ENCODE data around the gene FRMD3. TPM values are rescaled to one million over a fixed set of nuclear protein-coding genes. Genes with fewer than 3 reads are reported as not detected.

Gene FRMD3
- total RNA-seq, 2 experiments from 2014 or later = 0.27 to 1.1 TPM

DNA sequence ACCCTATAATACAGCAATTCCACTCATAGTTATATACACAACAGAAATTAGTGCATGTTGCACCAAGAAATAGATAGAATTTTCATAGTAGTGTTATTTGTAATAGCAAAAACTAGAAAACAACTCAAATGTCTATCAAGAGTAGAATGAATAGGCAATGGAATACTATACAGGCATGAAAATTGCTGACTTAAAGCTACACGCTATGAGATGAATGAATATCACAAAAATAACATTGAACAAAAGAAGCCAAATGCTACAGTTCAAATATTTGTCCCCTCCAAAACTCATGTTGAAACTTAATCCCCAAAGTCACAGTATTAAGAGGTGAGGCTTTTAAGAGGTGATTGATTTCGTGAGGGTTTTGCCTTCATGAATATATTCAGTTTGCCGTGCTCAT lies 215.1 kb downstream of the FRMD3 start:
- TF ChIP-seq, protein P1, sequence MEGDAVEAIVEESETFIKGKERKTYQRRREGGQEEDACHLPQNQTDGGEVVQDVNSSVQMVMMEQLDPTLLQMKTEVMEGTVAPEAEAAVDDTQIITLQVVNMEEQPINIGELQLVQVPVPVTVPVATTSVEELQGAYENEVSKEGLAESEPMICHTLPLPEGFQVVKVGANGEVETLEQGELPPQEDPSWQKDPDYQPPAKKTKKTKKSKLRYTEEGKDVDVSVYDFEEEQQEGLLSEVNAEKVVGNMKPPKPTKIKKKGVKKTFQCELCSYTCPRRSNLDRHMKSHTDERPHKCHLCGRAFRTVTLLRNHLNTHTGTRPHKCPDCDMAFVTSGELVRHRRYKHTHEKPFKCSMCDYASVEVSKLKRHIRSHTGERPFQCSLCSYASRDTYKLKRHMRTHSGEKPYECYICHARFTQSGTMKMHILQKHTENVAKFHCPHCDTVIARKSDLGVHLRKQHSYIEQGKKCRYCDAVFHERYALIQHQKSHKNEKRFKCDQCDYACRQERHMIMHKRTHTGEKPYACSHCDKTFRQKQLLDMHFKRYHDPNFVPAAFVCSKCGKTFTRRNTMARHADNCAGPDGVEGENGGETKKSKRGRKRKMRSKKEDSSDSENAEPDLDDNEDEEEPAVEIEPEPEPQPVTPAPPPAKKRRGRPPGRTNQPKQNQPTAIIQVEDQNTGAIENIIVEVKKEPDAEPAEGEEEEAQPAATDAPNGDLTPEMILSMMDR (IDR thresholded peaks at IDR 0.05) = no peak
- H3K4me1 Mint-ChIP-seq (ENCODE audit: low read depth) = no peaks in the 10 kb centered on the region
- H3K9me3 Mint-ChIP-seq = peaks cover 13% of the 10 kb centered on the region
- intact Hi-C loops (cut with micrococcal nuclease) = no loop called here
- H3K36me3 Mint-ChIP-seq (ENCODE audit: low read depth) = no peaks in the 10 kb centered on the region
- CTCF ChIA-PET = interaction anchor here (1.5 kb wide), 1 partner anchor 11 kb away, joined by 6 read pairs; no protein-coding TSS in a partner anchor
- POLR2A ChIA-PET = no interaction called here
- no peak overlapping the region for H3K4me3 Mint-ChIP-seq
- no peak for DNase-seq
- H3K27me3 Mint-ChIP-seq = no peaks in the 10 kb centered on the region
- no peak overlapping the region for H3K27ac Mint-ChIP-seq
- ATAC-seq = no peak

DNA sequence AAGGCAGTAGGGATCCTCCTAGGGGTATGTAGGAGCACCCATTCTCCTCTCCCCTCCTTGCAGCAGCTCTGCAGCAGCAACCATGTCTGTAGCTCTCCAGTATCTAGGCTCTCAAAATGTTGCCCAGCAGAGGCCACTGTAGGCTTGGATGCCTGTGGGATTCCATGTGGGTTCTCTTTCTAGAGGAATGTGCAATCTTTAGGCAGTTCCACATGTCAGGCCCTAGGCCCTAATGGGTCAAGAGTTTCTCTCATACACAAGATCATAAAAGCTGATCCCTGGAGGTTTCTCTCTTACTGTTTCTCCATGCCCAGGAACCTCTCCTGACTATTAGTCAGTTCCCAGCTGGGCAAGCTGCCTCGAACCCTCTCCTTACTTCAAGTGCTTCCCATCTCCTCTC lies 215.8 kb downstream of the FRMD3 start:
- H3K27me3 Mint-ChIP-seq = no peaks in the 10 kb centered on the region
- TF ChIP-seq, protein P1 (IDR thresholded peaks at IDR 0.05) = no peak
- no peak for DNase-seq
- no peak for ATAC-seq
- peaks cover 13% of the 10 kb centered on the region for H3K9me3 Mint-ChIP-seq
- intact Hi-C loops (cut with micrococcal nuclease) = no loop called here
- H3K4me3 Mint-ChIP-seq = no peak overlapping the region
- H3K36me3 Mint-ChIP-seq (ENCODE audit: low read depth) = no peaks in the 10 kb centered on the region
- no peak overlapping the region for H3K27ac Mint-ChIP-seq
- CTCF ChIA-PET = interaction anchor here (1.0 to 1.5 kb wide), 2 partner anchors 12 to 223 kb away, joined by 3 to 6 read pairs; no protein-coding TSS in a partner anchor
- H3K4me1 Mint-ChIP-seq (ENCODE audit: low read depth) = no peaks in the 10 kb centered on the region
- POLR2A ChIA-PET = no interaction called here

DNA sequence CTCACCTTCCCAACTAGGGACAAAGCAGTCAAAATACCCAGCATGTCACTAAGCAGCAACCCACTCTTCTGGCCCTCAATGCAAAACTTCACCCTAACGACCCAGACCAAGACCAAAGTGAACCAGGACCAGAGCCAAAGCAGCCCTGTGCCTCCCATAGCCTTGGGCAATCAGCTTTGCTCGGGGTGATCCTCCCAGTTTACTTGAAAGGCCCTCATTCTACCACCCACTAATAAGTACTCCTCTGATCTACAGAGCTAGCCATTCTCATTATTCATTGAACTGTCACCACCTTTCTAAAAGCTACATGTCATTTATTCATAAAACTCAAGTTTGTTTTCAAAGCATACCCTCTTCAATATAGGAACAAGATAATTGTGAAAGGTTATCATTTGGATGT lies 221.0 kb downstream of the FRMD3 start:
- Mint-ChIP-seq H3K4me3 (no peak overlapping the region), H3K4me1 (ENCODE audit: low read depth) (no peaks in the 10 kb centered on the region), H3K9me3 (peaks cover 13% of the 10 kb centered on the region), H3K27ac (no peak overlapping the region), H3K27me3 (no peaks in the 10 kb centered on the region), H3K36me3 (ENCODE audit: low read depth) (no peaks in the 10 kb centered on the region)
- ATAC-seq = no peak
- intact Hi-C loops (cut with micrococcal nuclease) = no loop called here
- CTCF ChIA-PET = no interaction called here
- POLR2A ChIA-PET = no interaction called here
- TF ChIP-seq, protein P1 (IDR thresholded peaks at IDR 0.05) = no peak
- no peak for DNase-seq

DNA sequence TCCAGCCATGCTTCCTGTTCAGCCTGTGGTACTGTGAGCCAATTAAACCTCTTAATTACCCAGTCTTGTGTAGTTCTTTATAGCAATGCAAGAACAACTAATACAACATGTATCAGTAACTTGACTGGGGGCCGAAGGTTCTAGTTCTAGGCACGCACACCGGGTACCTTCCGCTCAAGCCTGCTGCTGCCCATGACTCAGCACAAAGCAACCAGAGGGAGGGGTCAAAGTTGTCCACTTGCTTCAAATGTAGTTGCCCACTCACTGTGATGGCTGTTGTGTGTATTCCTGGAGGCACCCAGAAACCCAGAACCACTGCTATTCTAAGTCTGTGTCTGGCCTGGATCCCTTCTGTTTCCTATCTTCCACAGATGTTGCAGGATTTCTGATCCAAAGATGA lies 222.6 kb downstream of the FRMD3 start:
- TF ChIP-seq, protein P1 (IDR thresholded peaks at IDR 0.05) = no peak

DNA sequence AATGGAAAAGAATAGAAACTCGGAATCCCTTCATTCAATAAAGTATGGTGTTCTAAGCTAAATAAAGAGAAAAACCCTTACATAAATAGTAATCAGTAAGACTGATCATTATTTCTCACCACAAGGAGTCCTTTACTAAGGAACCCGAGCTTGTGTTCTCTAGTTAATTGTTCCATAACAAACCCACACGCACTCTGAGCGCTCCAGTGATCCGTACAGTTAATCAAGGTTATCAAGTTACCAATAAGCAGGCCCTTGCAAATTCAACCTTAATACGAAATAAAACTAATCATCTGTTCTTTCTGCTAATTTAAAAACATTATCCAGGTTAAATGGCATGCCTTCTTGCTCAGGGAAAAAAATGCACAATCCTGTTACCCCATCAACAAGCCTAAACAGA lies 224.4 kb downstream of the FRMD3 start:
- CTCF ChIA-PET = interaction anchor here (0.6 to 1.6 kb wide), 2 partner anchors 22 to 230 kb away, joined by 3 to 4 read pairs; no protein-coding TSS in a partner anchor
- Mint-ChIP-seq H3K27ac (no peak overlapping the region), H3K4me3 (no peak overlapping the region), H3K4me1 (ENCODE audit: low read depth) (no peaks in the 10 kb centered on the region), H3K9me3 (peaks cover 2% of the 10 kb centered on the region), H3K27me3 (no peaks in the 10 kb centered on the region), H3K36me3 (ENCODE audit: low read depth) (no peaks in the 10 kb centered on the region)
- ATAC-seq (no peak), DNase-seq (no peak)
- POLR2A ChIA-PET = no interaction called here
- TF ChIP-seq, protein P1 (IDR thresholded peaks at IDR 0.05) = no peak
- intact Hi-C loops (cut with micrococcal nuclease) = no loop called here

More for the DNA sequence above, 222.6 kb downstream of the FRMD3 start:
- H3K36me3 Mint-ChIP-seq (ENCODE audit: low read depth) = no peaks in the 10 kb centered on the region
- H3K4me3 Mint-ChIP-seq = no peak overlapping the region
- DNase-seq (no peak), ATAC-seq (no peak)
- H3K9me3 Mint-ChIP-seq = peaks cover 13% of the 10 kb centered on the region
- ChIA-PET POLR2A (no interaction called here), CTCF (no interaction called here)
- intact Hi-C loops (cut with micrococcal nuclease) = no loop called here
- H3K4me1 Mint-ChIP-seq (ENCODE audit: low read depth) = no peaks in the 10 kb centered on the region
- H3K27me3 Mint-ChIP-seq = no peaks in the 10 kb centered on the region
- H3K27ac Mint-ChIP-seq = no peak overlapping the region
